HG02884 (cell line): ENCODE data around the gene GRM5.
"Not testable (repeated sequence)": the region's sequence is repeated elsewhere in the genome, so short reads cannot be mapped to it uniquely, and the experiment has no call there.

ENCODE experiments used
- ATAC-seq: cut with Tn5 transposase; IDR thresholded peaks from one replicate; pipeline ENCODE4 v1.9.1; 2021; ENCODE audit warnings: mild to moderate bottlenecking, moderate library complexity; ENCODE audit not compliant: unreplicated experiment

The GRM5 gene

DNA sequence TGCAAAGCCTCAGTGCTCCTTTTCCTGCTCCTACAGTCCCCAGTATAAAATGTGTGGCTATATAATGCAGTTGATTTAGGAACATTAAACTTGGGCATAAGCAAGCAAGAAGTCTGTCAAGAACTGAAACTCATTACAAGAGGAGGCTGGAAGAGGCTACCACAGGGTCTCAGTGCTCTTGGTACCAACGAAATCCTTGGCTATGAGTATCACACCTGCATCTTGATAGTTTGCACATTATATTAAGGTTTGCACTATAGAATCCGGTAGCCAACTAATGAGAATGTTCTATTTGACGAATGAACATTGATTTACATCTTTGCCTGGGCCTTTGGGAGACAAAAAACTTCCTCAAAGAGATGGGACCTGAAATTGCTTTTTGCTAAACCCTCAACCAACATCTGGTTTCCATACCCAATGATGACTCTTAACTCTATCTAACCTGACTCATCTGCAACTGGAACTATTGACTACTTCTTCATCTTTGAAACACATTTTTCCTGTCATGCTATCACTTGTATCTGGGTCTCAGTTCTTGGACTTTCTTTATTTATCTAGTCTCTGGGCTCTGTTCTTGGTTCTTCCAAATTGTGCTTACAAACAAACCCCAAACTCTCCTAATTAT lies 521.0 kb downstream of the GRM5 start:
- no peak for ATAC-seq

DNA sequence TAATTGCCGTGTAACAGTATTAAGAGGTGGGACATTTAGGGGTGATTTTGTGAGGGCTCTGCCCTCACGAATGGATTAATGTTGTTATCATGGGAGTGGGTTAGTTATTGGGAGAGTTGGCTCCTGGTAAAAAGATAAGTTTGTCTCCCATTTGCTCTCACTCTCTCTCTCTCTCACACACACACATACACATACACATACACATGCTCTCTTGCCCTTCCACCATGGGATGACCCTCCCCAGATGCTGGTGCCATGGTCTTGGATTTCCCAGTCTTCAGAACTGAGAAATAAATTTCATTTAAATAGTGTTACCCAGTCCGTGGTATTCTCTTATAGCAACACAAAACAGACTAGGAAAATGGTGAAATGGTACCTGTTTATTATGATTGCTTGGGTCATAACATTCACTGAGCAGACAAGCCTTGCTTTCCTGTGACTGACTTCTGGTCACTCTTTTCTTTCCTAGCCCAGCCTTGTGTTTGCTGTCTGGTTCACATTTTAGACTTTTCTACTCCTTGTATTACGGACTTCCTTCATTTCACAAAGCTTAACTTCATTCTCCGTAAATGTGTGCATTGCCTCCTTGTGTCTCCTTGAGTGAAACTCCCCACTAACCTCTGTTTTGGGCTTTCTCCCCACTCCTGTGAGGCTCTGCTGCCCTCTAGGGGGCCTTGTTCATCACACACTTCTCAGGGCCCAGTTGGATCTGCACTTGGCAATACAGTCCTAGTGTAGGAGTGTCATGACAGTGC lies 521.7 kb downstream of the GRM5 start:
- ATAC-seq, result peak; percentile 99

DNA sequence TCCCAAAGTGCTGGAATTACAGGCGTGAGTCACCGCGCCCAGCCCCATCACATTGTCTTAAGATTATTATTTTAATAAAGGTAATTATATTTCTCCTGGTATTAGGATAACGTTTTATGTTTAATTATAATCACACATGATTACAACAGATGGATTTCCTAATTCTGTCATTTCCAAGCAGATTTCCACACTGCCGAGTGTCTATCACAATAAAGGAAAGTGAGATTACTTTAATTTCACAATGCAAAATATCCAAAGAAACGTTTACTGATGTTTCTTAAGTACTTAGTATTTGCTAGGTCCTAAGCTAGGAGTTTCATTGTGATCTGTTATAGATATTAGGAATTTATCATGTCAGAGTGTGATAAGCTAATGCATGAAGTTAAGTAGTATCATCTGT lies 524.8 kb downstream of the GRM5 start:
- no peak for ATAC-seq

DNA sequence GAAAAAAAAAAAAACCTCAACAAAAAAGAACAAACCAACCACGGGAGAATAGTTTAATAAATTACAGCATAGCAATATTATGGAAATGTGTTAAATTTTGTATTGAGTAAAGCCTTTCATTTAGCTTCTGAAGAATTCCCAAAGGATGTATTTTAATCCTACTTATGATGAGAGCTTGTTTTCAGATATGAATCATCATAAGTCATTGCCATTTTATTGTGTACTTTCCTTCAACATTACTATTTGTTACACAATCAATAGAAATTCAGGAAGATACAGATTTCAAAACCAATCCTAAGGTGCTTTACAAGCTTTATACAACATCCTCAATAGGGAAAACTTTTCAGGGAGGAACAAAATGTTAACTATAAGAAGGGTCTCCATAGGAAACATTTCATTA lies 527.7 kb downstream of the GRM5 start:
- ATAC-seq, result no peak

DNA sequence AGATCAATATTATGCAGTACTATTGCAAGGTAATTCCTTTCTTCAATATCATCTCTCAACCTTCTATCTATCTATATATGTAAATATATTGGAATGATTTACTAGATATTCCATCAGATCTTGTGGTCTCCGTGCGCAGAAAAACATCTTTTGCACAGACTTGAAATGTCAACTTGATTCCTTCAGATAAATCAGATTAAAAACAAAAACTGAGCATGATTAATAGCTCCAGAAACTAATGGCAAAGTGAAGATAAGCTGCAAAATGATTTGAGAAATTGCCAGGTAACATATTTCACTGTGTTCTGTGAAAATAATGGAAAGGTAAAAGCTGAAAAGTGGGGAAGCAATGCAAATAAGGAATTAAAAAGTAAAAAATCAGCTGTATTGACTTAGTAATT lies 528.2 kb downstream of the GRM5 start:
- ATAC-seq, result no peak

DNA sequence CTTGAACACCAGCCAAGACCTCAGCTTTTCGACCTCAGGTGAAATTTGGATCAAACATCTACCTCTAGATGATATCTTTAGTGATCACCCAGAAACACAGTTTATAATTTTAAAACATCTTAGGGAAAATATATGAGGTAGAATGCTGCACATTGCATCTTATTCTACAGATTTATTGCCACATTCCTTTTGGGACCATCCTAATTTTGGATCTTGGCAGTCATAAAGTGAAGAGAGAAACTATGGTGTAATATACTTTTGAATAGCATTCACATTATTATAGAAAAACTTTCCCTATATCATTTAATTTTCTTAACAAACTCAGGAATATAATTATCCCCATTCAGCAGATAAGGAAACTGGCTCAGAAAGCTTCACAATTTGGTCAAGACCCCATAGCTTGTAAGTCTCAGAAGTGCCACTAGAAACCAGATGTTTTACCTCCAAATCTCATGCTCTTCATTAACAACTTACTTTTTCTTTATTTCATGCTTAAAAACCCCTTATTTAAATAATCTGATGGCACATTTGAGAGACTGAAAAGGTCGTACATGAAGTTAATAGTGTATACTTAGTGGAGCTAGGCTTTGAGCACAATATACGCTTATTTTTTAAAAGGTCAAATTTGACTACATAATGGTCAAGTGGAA lies 529.0 kb downstream of the GRM5 start:
- ATAC-seq, result no peak

DNA sequence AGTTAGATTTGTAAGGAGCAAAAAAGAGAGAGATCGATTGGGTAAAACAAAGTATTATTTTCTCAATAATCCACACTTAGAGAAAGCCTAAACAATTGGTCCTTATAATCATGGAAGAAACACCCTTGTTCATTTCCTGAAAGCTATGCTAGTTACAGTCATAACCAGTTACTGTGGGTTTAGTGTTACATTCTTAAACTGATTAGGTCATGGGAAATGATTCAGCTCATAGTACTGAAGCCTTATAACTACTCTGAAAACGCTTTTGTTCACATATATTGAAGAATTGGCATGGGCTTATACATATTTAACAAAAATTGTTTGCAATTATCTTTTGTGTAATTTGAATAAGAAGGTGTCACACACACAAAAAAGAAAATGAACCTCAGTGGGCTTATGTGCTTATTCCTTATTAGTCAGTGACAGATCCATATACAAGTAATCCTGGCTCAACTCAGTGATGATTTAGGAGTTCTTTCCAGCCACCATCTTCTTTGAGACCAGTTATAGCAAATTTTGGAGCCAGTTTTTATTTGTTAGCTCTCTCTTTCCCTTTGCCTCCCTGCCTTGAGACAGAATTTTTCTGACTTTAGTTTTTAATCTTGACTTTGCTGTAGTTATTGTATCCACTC lies 529.8 kb downstream of the GRM5 start:
- peak; percentile 97 for ATAC-seq

DNA sequence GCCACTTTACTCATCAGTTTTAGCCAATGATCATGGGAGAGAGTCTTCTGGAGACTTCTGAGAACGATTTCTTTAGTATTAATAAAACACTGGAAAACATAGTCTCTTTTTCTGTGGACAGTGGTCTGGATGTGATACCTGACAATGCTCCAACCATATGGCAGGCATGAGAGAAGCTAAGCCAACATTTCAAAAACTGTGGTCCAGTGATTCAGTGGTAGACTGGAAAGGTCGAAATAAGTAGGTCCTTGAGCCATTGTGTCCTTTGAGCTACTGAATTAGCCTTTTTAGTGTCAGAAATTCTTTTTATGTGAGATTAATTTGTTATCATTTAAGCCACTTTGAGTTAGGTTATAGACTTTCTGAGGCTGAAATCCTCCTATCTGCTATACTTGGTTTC lies 530.5 kb downstream of the GRM5 start:
- no peak for ATAC-seq

DNA sequence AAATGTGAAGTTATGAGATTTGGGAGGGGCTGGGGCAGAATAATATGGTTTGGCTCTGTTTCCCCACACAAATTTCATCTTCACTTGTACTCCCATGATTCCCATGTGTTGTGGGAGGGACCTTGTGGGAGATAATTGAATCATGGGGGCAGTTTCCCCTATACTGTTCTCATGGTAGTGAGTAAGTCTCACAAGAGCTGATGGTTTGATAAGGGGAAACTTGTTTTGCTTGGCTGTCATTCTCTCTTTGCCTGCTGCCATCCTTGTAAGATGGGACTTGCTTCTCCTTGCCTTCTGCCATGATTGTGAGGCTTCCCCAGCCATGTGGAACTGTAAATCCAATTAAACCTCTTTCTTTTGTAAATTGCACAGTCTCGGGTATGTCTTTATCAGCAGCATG lies 531.1 kb downstream of the GRM5 start:
- ATAC-seq, result not testable (repeated sequence)

DNA sequence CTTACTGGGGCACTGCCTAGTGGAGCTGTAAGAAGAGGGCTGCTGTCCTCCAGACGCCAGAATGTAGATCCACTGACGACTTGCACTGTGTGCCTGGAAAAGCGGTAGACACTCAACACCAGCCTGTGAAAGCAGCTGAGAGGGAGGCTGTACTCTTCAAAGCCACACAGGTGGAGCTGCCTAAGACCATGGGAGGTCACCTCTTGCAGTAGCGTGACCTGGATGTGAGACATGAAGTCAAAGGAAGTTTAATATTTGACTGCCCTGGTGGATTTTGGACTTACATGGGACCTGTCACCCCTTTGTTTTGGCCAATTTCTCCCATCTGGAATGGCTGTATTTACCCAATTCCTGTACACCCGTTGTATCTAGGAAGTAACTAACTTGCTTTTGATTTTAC lies 531.6 kb downstream of the GRM5 start:
- ATAC-seq, result no peak

DNA sequence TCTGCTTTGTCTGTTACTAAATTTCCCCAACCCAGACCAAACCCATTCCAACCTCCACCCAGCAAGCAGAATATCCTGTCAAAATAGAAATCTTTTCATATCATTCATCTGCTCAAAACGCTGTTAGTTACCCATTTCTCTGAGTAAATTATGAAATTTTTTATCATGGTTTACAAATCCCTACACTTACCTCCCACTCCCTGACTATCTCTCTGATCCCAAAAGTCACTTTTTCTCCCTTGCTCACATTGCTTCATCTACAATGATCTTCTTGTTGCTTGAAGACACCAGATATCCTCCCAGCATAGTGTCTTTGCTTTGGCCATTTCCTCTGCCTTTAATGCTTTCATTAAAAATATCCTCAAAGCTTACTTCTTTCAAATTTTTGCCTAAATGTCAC lies 532.8 kb downstream of the GRM5 start:
- ATAC-seq, result no peak

DNA sequence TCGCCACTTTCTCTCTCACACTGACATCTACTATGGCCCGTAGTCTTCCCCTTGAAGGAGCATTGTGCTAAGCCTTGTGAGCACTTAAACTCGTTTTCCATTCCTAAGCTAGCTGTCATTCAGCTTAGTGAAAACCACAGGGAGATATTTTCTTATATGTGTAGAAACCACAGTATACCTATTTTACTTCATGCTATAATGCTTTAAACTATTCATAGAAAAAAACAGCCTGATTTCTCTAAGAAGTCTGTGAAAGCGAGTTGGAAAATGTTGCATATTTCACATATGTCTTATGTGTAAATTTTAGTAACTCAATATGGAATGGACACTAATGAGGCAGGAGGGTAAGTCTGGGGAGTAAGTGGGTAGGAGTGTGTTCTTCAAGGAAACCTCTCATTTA lies 534.0 kb downstream of the GRM5 start:
- ATAC-seq, result no peak

DNA sequence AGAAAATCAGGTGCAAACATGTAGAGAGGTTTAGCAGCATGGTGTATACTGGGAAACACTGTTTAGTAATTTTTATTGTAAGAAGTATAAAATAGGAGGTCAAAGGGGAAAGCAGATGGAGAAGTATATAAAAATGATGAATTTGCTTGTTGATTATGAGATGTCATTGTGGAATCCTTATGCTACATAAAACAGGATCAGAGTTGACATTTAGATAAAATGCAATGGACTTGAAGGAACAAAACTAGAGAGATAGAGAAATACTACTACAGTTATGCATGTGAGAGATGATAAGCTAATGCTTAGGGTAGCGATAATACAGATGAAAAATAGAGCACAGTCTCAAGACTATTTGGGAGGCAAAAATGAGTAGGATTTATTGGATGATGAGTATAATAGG lies 536.4 kb downstream of the GRM5 start:
- no peak for ATAC-seq

DNA sequence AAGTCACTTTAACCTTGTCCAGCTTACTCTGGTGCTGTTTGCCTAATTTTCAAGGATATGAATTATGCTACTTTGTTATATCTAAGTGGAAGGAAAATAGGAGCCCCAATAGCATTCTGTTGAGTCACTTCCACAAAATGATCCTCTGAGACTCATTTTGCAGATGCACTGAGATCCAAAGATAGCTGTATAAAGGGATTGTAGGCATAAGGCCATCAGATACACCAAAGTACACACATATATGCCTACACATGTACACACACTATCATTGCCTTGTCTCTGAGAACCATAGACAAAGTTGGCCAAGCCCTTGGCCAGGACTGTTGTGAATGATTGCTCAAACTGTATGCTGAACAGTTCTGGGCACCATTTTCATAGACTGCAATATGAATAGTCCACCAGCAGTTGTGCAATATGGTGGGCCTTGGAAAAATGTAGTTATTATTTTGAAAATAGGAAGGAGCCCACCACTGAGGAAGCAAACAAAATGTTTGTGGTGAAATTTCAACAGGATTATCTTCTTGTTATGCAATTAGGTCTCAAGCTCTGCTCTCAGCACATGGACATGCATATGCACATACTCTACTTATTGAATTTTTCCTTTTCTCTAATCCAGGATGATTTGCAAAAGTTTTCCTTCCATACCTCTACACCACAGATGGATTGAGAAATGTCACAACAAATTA lies 542.3 kb downstream of the GRM5 start:
- no peak for ATAC-seq

DNA sequence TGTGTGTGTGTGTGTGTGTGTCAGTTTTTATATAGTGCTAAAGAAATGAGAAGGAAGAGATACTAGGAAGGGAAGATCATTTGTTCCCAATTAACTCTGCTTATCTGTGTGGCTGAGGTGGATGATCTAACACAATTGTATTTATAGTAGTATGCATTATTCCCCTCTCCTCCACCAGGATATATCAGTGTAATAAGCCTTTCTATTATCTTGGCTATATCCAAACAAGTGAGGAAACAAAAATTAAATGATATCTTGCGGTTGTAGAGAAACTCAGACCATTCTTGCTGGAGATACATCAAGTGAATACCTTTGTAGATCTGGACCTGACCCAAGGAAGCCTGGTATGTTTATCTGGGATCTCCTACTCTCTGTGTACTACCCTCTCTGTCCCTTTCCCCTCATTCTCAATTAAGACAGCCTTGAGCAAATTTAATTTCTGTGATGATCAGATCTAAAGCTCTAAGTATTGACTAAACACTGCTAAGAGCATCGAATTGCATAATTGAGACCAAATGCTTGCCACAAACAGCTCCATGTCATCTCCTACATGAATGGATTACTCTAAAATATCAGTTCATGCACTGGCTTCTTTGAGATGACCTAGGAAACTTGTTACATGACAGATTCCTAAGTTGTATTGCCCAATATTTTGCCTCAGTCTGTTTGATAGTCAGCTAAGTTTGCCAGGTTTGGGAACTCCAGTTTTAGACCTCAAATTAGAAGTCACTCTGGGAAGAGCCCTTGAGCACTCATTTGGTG lies 543.0 kb downstream of the GRM5 start:
- ATAC-seq, result no peak

DNA sequence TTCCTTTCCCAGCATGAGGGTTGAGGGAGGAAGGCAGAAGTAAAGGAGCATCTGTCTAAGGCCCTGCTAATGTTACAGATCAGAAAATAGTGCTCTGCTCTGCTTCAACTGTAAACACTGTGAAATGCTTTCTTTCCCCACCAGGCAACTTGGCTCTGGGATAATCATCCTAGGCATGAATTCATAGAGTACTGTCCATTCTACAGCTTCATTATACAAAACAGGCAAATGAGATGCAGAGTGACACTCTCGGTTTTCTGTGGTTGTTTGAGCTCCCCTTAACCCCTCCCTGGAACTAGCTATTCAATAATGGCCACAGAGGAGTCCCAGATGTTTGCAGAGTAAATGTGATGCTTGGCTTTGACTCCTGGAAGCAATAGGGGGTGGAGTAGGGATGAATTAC lies 544.0 kb downstream of the GRM5 start:
- no peak for ATAC-seq

DNA sequence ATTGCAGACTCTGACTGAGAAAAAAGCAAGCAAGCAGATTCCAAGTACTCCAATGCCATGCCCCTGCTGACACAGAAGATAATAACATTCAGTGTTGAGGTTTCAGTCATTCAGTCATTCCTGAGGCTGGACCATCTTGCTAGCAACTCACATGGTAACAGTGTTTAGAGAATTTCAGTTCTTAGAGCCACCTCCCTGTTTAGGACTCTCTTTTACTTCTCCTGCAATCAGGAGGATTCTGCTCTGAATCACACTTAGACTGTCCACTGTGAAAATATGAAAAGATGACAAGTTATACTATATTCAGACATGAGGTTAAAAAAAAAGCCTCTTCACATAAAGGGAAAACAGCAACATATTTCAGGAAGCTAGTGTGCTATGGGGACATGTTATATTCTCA lies 544.4 kb downstream of the GRM5 start:
- no peak for ATAC-seq

DNA sequence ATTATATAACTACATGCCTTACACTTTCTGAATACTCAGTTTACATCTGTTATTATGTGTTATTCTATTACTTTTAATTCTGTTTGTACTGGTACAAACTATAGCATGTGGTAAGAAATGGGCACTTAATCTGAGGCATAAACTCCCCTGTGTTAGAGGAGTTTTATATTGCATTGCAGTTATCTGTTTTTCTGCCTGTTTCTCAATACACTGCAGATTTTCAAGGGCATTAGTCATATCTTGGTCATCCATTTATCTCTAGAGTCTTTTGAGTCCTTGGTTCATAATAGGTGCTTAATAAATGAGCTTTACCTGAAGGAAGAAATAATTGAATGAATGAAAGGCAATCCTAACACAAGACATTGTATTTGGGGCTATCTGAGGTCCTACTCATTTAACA lies 545.4 kb downstream of the GRM5 start:
- ATAC-seq, result no peak

DNA sequence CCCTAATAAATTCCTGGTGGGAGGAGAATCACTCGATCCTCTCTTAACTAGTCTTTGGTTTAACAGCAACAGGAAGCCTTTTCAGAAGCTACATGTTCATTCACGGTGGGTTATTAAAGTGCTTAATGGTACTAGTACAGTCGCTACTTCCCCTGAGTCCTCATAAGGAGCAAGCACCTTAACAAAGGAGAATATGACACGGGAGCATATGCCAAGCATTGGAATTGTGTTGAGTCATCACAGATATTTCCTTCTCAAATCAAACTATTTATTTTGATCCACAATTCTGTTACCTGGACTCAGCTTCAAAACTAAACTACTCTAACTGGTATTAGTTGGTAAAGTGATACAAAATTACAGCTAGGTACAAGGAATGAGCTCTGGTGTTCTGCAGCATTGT lies 550.8 kb downstream of the GRM5 start:
- ATAC-seq, result no peak

DNA sequence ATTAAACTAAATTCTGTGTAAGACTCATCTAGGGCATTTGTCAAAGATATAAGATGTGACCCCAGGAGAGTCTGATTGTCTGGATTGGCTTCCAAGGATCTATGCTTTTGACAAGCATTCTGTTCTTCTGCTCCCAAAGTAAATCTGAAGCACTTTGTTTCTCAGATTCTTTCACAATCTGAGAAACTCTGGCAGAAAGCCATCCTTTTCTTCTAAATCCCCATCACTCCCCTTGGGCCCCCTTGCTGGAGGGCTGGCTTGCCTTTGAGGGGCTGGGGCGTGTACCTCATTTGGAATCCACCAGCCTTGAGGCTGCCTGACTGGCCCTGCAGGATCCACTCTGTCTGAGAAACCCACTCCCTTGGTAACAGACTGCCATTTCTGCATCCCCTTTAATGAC lies 554.8 kb downstream of the GRM5 start:
- ATAC-seq, result no peak
